ENCODE results near the gene EP400. TPM values are rescaled to one million over a fixed set of nuclear protein-coding genes. Genes with fewer than 3 reads are reported as not detected.

Gene EP400
- total and polyA plus RNA-seq, 2 of the 4 experiments (the other 2 are of a cell fraction) = 4.3 to 11.4 TPM

DNA sequence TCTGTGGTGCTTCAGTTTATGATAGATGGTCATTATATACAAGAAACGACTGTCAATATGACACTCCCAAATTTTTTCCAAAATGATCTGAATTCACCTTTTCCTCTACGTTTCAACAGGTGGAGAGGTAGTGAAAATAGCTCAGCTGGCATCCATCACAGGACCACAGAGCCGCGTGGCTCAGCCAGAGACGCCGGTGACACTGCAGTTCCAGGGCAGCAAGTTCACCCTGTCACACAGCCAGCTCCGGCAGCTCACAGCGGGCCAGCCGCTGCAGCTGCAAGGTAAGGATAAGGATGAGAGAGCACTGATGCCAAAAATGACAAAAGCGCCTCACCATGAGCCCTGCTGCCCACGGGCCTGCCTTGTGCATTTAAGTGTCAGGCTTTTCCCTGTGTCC, 73.9 kb downstream of the EP400 start:
- Histone ChIP-seq H3K4me3 (ENCODE audit: insufficient read depth, low read depth, low read length) (no peak overlapping the region), H2BK5ac (ENCODE audit: low read depth, low read length, poor library complexity, severe bottlenecking) (no peak overlapping the region), H2AFZ (replicated peaks; ENCODE audit: low read length, poor library complexity) (no peak overlapping the region), H3K18ac (ENCODE audit: low read depth, low read length) (no peak overlapping the region), H4K20me1 (ENCODE audit: insufficient read depth, low read length) (no peaks in the 10 kb centered on the region; the same call in 1 of the 2 replicates), H3K27ac (ENCODE audit: insufficient read depth, low read length) (no peak overlapping the region), H4K5ac (ENCODE audit: low read depth, low read length) (no peak overlapping the region), H3K4ac (ENCODE audit: low read depth, low read length) (no peak overlapping the region), H3K79me1 (ENCODE audit: low read depth in 1 of 2, low read length in 2 of 2) (peaks cover 2 to 5% of the 10 kb centered on the region in 2 experiments; a peak in 3 of 4 replicates), H3K56ac (ENCODE audit: extremely low read depth, insufficient read depth, low read length) (no peak overlapping the region), H4K8ac (ENCODE audit: low read depth in 2 of 2, low read length in 2 of 2) (no peak overlapping the region), H3K4me1 (ENCODE audit: control insufficient read depth, insufficient read depth, low read length) (no peaks in the 10 kb centered on the region; the same call in 1 of the 2 replicates), H2AK5ac (ENCODE audit: low read depth, low read length) (no peak overlapping the region), H2BK15ac (ENCODE audit: low read depth, low read length) (no peak overlapping the region), H3K27me3 (ENCODE audit: control insufficient read depth, insufficient read depth, low read length) (no peaks in the 10 kb centered on the region), H3K9me1 (ENCODE audit: insufficient read depth, low read length) (no peaks in the 10 kb centered on the region), H4K91ac (ENCODE audit: insufficient read depth, low read depth, low read length) (no peak overlapping the region), H2BK20ac (ENCODE audit: low read depth, low read length) (no peak overlapping the region), H2BK120ac (ENCODE audit: low read depth, low read length) (no peak overlapping the region), H3K9me3 (ENCODE audit: control insufficient read depth, insufficient read depth, low read length) (no peaks in the 10 kb centered on the region), H2AK9ac (replicated peaks; ENCODE audit: low read depth, low read length, poor library complexity) (peak overlapping the region; percentile 52), H3K23ac (ENCODE audit: low read depth, low read length) (no peak overlapping the region), H3K36me3 (ENCODE audit: control insufficient read depth, insufficient read depth, low read length) (peaks cover 69% of the 10 kb centered on the region), H3K4me2 (ENCODE audit: low read depth, low read length) (no peak overlapping the region), H3K14ac (replicated peaks; ENCODE audit: low read depth, low read length) (no peak overlapping the region), H3K9ac (ENCODE audit: low read depth, low read length) (no peak overlapping the region)
- TF ChIP-seq RAD21 (IDR thresholded peaks at IDR 0.05; ENCODE audit: low read length) = no peak
- TF ChIP-seq MAZ (IDR thresholded peaks at IDR 0.05; ENCODE audit: borderline replicate concordance, low read depth, low read length) = no peak
- TF ChIP-seq, protein P1, sequence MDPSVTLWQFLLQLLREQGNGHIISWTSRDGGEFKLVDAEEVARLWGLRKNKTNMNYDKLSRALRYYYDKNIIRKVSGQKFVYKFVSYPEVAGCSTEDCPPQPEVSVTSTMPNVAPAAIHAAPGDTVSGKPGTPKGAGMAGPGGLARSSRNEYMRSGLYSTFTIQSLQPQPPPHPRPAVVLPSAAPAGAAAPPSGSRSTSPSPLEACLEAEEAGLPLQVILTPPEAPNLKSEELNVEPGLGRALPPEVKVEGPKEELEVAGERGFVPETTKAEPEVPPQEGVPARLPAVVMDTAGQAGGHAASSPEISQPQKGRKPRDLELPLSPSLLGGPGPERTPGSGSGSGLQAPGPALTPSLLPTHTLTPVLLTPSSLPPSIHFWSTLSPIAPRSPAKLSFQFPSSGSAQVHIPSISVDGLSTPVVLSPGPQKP (IDR thresholded peaks at IDR 0.05; ENCODE audit: borderline replicate concordance, low read depth, low read length) = no peak
- no peak for TF ChIP-seq FOS (IDR thresholded peaks at IDR 0.05; ENCODE audit: low read depth, low read length)
- no peak for TF ChIP-seq CHD1 (IDR thresholded peaks at IDR 0.05; ENCODE audit: low read depth, low read length)
- WGBS, 2 experiments (ENCODE audit: extremely low coverage in 2 of 2, insufficient read length in 1 of 2) = 82% methylated on average over 2 of the region's 11 CpGs; no CpG with 5 or more reads in 1 of the 2 experiments
- ChIA-PET CTCF (no interaction called here), POLR2A (ENCODE audit: unreplicated experiment) (no interaction called here)
- no TSS peak for BruUV-seq (replicated peaks)
- DNase-seq (no peak), ATAC-seq (ENCODE audit: low read depth) (no peak)
- dilution Hi-C loops (cut with HindIII; ENCODE audit: low sequenced_read_pairs, unreplicated experiment) = no loop called here
- intact Hi-C loops (cut with micrococcal nuclease) = no loop called here
- in situ Hi-C loops (cut with MboI; ENCODE audit: low sequenced_read_pairs) = no loop called here
